HG03575 (cell line): ENCODE results near the gene SCRT2.

Experiments
- ATAC-seq: cut with Tn5 transposase; IDR thresholded peaks from one replicate; pipeline ENCODE4 v1.9.1; 2021; ENCODE audit not compliant: unreplicated experiment, insufficient number of reproducible peaks, low FRiP score; ENCODE audit errors: extremely low read depth

The SCRT2 gene

DNA sequence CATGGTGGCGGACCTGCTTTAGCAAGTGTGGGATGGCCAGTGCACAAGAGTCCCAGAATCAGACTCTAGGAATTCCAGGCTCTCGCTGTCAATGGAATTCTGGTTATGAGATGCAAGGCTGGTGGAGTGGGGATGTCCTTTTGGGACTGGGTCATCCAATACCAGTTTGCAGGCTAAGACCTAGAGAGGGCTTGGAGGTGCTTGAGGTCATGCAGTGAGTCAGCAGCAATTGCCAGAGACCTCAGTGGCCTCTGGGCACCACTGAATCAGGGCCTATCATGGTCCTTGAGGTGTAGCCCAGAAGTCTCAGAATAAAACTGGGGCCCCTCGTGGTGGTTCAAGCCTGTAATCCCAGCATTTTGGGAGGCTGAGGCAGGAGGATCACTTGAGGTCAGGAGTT lies 1.4 kb upstream of the SCRT2 start:
- ATAC-seq: no peak

GRCh38 chr20:676315-676937 lies 824 bp upstream of the SCRT2 start:
- no peak for ATAC-seq

GRCh38 chr20:675033-675452 lies 559 bp downstream of the SCRT2 start:
- ATAC-seq: no peak

GRCh38 chr20:673603-674001 lies 2.0 kb downstream of the SCRT2 start:
- ATAC-seq: no peak

GRCh38 chr20:672963-673602 lies 2.5 kb downstream of the SCRT2 start:
- ATAC-seq: no peak

- no peak for ATAC-seq
These were observed 4.2 kb downstream of the SCRT2 start for GRCh38 chr20:671252-672030.

- ATAC-seq: no peak
These were observed 6.0 kb downstream of the SCRT2 start for GRCh38 chr20:669573-669972.

- ATAC-seq: no peak
These were observed 7.0 kb downstream of the SCRT2 start for GRCh38 chr20:668638-669037.

DNA sequence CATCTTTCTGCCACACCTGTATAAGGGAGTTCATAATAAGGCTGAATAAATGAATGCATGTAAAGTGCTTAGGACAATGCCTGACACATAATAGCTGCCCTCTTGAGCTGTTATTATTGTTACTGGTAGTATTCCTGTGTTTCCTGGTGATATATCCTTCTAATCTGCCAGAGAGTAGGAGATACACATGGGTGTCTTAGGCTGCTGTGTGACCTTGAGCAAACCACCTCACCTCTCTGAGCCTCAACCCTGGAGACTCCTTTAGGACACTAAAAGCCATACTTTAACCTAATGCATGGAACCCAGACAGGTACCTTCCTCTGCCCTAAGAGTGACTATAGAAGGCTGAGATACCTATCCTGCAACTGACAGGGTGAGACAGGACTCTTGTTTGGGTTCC lies 7.6 kb downstream of the SCRT2 start:
- no peak for ATAC-seq

DNA sequence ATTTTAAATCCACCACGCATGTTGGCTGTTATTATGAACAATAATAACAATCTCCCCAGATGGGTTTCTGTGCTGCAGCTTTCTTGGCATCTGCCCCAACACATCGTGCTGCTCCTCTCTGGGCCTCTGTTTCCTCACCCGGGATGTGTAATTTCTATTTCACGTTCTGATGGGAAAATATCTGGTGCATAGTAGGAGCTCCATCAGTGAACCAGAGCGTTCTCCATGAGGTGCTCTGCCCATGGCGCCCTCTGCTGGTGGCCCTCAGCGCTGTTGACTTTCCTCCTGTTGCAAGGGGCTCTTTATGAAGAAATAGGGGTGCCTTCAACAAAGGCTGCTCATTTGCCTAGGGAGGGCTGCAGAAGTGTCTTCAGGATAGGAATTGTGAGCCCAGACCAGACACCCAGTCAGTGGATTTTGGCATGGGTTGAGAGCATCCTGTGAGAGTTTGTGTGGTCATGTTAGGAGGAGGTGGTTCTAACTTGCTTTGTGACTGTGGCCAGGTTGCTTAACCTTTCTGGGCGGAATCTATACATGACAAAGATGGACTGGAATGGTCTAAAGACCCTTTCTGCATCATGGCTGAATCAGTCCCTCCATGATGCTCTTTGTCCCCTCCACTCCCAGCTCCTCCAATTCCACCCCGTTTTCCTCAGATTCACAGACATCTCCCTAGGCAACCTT lies 8.1 kb downstream of the SCRT2 start:
- ATAC-seq: no peak

DNA sequence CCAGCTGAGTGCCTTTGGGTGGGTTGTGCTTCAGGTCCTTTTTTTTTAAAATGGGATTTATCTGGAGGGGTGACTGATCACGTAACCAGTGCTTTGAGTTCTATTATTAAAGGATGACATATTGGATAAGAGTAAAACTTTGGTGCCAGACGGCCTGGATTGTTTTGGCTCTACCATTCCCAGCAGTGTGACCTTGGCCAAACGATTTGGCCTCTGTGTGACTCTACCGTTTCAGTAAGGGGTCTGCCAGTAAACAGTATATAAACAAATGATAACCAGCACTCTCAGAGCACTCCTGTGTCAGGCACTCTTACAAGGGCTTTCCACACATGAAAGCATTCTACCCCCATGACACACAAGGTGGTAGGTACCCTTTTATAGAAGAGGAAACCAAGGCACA lies 8.7 kb downstream of the SCRT2 start:
- ATAC-seq: no peak

- ATAC-seq: no peak
These were observed 10.3 kb downstream of the SCRT2 start for GRCh38 chr20:665276-665675.

DNA sequence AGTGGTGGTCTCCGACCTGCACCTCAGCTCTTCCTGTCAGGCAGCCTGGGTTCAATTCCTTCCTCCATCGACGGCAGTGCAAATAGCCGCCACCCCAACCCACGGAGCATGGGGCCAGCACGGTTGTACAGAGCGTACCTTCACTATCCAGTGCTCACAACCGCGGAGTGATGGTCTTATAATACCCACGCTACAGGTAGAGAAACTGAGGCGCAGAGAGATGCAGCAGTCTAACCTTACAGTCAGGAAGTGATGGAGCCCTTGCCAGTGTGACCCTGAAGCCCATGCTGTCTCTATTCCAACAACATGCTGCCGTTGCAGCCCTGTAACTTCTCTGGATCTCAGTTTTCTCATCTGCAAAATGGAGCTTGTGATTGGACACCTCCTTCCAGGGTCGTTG lies 11.0 kb downstream of the SCRT2 start:
- ATAC-seq: no peak

DNA sequence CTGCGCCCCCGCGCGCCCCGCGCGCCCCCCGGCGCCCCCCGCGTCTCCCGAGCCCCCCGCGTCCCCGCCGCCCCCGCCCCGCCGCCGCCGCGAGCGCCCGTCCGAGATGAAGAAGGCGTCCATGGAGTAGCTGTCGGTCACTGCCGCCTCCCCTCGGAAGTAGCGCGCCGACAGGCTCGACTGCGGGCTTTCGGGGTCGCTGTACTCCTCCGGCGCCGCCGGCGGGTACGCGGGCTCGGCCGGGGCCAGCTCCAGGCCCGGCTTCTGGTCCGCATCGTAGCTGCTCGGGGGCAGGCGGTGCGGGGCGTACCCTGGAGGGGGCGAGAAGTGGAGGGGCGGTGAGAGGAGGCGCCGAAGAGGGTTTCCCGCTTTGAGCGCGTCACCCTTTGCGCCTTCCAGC lies 11.5 kb downstream of the SCRT2 start:
- ATAC-seq: no peak

DNA sequence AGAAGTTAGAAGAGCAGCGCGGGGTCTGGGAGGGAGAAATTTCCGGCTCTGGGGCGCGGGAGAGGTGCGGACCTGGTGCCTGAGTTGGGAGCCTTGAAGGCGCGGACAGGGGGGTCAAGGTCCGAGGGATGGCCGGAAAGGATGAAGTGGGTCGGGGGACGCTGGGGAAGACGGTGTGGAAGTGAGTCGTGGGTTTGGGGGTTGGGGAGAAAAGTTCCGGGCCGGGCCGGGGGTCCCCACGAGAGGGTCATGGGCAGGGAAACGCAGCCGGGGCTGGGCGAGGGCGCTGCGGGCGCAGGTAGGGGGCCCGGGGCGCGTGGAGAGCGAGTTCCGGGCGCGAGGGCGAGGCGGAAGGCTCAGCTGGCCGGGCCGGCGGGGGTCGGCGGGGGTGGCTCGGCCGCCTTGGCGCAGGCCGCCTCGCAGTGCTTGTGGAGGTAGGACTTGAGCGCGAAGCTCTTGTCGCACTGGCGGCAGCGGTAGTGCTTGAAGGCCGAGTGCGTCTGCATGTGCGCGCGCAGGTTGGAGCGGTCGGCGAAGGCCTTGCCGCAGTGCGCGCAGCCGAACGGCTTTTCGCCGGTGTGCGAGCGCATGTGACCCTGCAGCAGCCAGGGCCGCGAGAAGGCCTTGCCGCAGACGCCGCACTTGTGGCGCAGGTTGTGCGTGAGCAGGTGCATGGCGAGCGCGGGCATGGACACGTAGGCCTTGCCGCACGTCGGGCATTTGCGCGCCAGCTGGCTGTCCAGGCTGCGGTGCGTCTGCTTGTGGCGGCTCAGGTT lies 12.1 kb downstream of the SCRT2 start:
- no peak for ATAC-seq

DNA sequence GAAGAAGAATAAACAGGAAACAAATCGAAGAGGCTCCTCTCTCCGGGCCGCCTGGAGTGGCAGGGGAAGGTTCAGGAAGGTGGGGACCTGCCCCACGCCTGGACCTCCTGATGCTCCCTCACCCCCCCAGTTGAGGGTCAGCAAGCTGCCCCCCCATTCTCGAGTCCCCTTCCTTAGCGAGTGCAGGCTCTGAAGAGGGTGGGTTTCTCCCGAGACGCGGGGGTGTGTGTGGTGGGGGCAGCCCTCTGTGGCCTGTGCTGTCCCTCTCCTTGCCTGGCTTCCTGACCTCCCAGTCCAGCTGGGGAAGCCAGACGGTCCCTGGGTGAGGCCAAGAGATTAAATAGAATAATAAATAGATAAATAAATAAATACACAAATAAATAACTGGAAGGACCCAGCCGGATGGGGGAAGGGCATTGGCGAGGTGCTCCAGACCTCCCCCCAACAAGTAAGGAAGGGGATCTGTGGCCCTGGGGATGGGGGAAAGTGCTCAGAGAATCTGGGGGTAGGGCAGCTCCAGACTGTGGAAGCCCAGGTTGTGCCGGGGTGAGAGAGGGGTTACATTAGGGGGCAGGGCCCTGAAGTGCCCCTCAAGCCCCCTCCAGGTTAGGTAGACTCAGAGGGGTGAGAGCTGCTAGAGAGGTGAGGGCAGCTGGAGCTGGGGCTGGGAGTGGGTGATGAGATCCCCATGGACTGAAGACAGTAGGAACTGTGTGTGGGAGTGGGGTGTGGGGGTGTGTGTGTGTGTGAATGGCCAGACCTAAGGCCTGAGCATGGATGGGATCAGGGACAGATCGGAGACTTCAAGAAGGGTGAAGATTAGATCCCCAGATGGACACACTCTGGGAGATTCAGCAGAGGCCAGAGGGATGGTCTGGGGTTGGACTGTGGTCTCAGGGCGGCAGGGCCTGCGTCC lies 13.1 kb downstream of the SCRT2 start:
- ATAC-seq: no peak

- ATAC-seq: no peak
These were observed 13.9 kb downstream of the SCRT2 start for GRCh38 chr20:661474-662270.
